CD4-positive, alpha-beta T cell (primary cell): ENCODE measurements around the gene DNAJC13. TPM values are rescaled to one million over a fixed set of nuclear protein-coding genes. Genes with fewer than 3 reads are reported as not detected.

Experiments used
- ATAC-seq: fragments of 200-7000 bp; cut with Tn5 transposase; one replicate; pipeline ENCODE4 v1.10.0; 2022; ENCODE audit warnings: mild to moderate bottlenecking; ENCODE audit not compliant: poor library complexity
- CTCF ChIA-PET: fragments of 350-600 bp; sonication (Branson Sonifier 250); formaldehyde crosslinking; loops from one replicate; lab custom pipeline; 2021; ENCODE audit warnings: antibody characterized with exemption, inconsistent platforms; lab: Charles Lee
- POLR2A ChIA-PET: fragments of 350-600 bp; sonication (Branson Sonifier 250); formaldehyde crosslinking; loops from one replicate; lab custom pipeline; 2021; ENCODE audit warnings: antibody characterized with exemption, inconsistent platforms; lab: Charles Lee
- DNase-seq, 14 experiments: peaks; one replicate each; pipeline ENCODE4 v3.0.0-alpha.2; 2013 to 2020; ENCODE audit warnings: mixed read lengths in 2 of 14
- H3K27ac ChIP-seq, 2 donors: one replicate each; pipeline versions ENCODE4 v1.5.1 to v1.7.0; 2013; ENCODE audit warnings: low read length in 2 of 2, low read depth in 1 of 2, mild to moderate bottlenecking in 1 of 2
- H3K27me3 ChIP-seq, 2 experiments: 1 replicate in 1 of 2; 2 replicates in 1 of 2; pipeline versions ENCODE4 v1.6.1 to v1.7.0; 2013; ENCODE audit warnings: low read length in 2 of 2, control low read depth in 1 of 2, mild to moderate bottlenecking in 1 of 2, moderate library complexity in 1 of 2; ENCODE audit not compliant: insufficient read depth in 2 of 2, control insufficient read depth in 1 of 2
- H3K36me3 ChIP-seq: one replicate; pipeline ENCODE4 v1.6.1; 2013; ENCODE audit warnings: low read length, control low read depth; ENCODE audit not compliant: insufficient read depth
- H3K4me1 ChIP-seq: one replicate; pipeline ENCODE4 v1.6.1; 2013; ENCODE audit warnings: low read length, control low read depth; ENCODE audit not compliant: insufficient read depth
- H3K4me3 ChIP-seq: one replicate; pipeline ENCODE4 v1.5.1; 2013; ENCODE audit warnings: mild to moderate bottlenecking, low read length, moderate library complexity
- H3K9me3 ChIP-seq, 2 experiments: 1 replicate in 1 of 2; 2 replicates in 1 of 2; pipeline versions ENCODE4 v1.6.1 to v1.7.0; 2013; ENCODE audit warnings: low read length in 2 of 2, mild to moderate bottlenecking in 2 of 2, control low read depth in 1 of 2, moderate library complexity in 1 of 2; ENCODE audit not compliant: control insufficient read depth in 1 of 2, insufficient read depth in 1 of 2
- H3K27ac Mint-ChIP-seq: one replicate; pipeline ENCODE4 v1.8.0; 2020; ENCODE audit warnings: mixed read lengths
- H3K27me3 Mint-ChIP-seq: one replicate; pipeline ENCODE4 v1.8.0; 2021; ENCODE audit warnings: mixed read lengths
- H3K36me3 Mint-ChIP-seq: one replicate; pipeline ENCODE4 v1.8.0; 2021; ENCODE audit warnings: low read depth, mixed read lengths
- H3K4me1 Mint-ChIP-seq: one replicate; pipeline ENCODE4 v1.8.0; 2021; ENCODE audit warnings: low read depth, mixed read lengths
- H3K4me3 Mint-ChIP-seq: one replicate; pipeline ENCODE4 v1.8.0; 2020; ENCODE audit warnings: mild to moderate bottlenecking, mixed read lengths
- H3K9me3 Mint-ChIP-seq: one replicate; pipeline ENCODE4 v1.8.0; 2020; ENCODE audit warnings: mixed read lengths
- intact Hi-C, 2 experiments: fragments of 100-400 bp; cut with DNase I in 1 of 2; cut with micrococcal nuclease in 1 of 2; formaldehyde crosslinking; loops; one replicate each; pipeline versions ENCODE4 v1.15.1 to v1.9.0; 2023 to 2025; cut with DNase I, micrococcal nuclease
- total RNA-seq, 174 experiments: library from RNA in 2 of 174; stranded (reverse) in 2 of 174; gene quantifications; one replicate each; pipeline ENCODE4 v1.2.3 and lab custom pipeline; 2021 to 2026
- TF ChIP-seq, protein P1 (sequence below): fragments of 200-600 bp; IDR thresholded peaks from one replicate; pipeline ENCODE4 v1.8.0; 2022; ENCODE audit warnings: antibody characterized with exemption, mild to moderate bottlenecking

The DNAJC13 gene
- total RNA-seq, 2 experiments from 2014 or later = 13.5 to 14.3 TPM

DNA sequence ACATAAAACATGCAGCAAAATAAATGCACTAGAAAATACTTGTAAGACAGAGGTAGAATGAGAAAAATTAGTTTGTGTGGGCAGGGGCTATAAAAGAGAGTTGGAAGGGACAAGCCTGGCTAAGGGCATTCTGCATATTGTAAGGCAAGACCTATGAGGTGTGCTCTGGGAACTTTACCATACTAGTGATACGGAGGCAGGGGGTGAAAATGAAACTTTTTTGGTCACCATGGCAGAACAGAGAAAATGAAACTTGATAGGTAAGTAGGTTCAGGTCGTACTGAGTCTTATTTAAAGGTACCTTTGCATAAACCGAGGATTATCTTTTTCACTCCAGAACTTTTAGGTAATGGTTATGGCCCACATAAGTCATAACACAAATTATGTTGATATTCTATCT lies 105.1 kb downstream of the DNAJC13 start:
- TF ChIP-seq, protein P1, sequence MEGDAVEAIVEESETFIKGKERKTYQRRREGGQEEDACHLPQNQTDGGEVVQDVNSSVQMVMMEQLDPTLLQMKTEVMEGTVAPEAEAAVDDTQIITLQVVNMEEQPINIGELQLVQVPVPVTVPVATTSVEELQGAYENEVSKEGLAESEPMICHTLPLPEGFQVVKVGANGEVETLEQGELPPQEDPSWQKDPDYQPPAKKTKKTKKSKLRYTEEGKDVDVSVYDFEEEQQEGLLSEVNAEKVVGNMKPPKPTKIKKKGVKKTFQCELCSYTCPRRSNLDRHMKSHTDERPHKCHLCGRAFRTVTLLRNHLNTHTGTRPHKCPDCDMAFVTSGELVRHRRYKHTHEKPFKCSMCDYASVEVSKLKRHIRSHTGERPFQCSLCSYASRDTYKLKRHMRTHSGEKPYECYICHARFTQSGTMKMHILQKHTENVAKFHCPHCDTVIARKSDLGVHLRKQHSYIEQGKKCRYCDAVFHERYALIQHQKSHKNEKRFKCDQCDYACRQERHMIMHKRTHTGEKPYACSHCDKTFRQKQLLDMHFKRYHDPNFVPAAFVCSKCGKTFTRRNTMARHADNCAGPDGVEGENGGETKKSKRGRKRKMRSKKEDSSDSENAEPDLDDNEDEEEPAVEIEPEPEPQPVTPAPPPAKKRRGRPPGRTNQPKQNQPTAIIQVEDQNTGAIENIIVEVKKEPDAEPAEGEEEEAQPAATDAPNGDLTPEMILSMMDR = no peak
- H3K27ac ChIP-seq = no peak overlapping the region
- no peak overlapping the region for H3K4me3 ChIP-seq
- H3K9me3 ChIP-seq = no peaks in the 10 kb centered on the region
- intact Hi-C loops = no loop called here
- H3K4me1 Mint-ChIP-seq = no peaks in the 10 kb centered on the region
- H3K4me1 ChIP-seq = no peaks in the 10 kb centered on the region
- H3K4me3 Mint-ChIP-seq = no peak overlapping the region
- POLR2A ChIA-PET = no interaction called here
- no peaks in the 10 kb centered on the region for H3K9me3 Mint-ChIP-seq
- peaks cover 90% of the 10 kb centered on the region for H3K36me3 Mint-ChIP-seq
- H3K27me3 ChIP-seq = no peaks in the 10 kb centered on the region
- peaks cover 81% of the 10 kb centered on the region for H3K36me3 ChIP-seq
- CTCF ChIA-PET = no interaction called here
- no peaks in the 10 kb centered on the region for H3K27me3 Mint-ChIP-seq
- DNase-seq = no peak
- ATAC-seq = no peak
- H3K27ac Mint-ChIP-seq = no peak overlapping the region

DNA sequence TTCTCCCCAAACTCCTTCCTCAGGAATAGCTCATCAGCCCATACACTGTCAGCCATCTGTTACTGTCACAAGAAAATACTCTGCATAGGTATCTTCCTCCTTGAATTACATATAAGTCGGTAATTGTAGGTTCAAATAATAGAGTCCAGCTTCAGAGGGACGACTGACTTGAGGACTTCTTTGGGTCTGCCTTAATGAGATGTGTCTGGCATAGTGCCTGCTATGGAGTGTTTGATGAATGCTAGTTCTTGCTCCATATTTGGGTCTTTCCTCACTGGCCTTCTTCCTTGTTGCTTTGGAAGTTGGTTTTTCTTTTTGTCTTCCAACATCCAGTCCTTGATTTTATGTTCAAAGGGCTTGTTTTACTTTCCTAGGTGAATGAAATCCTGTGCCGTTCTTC lies 113.3 kb downstream of the DNAJC13 start:
- DNase-seq (no peak), ATAC-seq (no peak)
- H3K27ac Mint-ChIP-seq = no peak overlapping the region
- POLR2A ChIA-PET = no interaction called here
- CTCF ChIA-PET = no interaction called here
- H3K4me3 Mint-ChIP-seq = no peak overlapping the region
- Histone ChIP-seq H3K9me3 (no peaks in the 10 kb centered on the region), H3K4me3 (no peak overlapping the region), H3K27ac (no peak overlapping the region), H3K27me3 (no peaks in the 10 kb centered on the region), H3K4me1 (no peaks in the 10 kb centered on the region), H3K36me3 (peaks cover 71% of the 10 kb centered on the region)
- H3K36me3 Mint-ChIP-seq = peaks cover 92% of the 10 kb centered on the region
- H3K9me3 Mint-ChIP-seq = no peaks in the 10 kb centered on the region
- intact Hi-C loops = no loop called here
- TF ChIP-seq, protein P1 = no peak
- no peaks in the 10 kb centered on the region for H3K4me1 Mint-ChIP-seq
- H3K27me3 Mint-ChIP-seq = no peaks in the 10 kb centered on the region

DNA sequence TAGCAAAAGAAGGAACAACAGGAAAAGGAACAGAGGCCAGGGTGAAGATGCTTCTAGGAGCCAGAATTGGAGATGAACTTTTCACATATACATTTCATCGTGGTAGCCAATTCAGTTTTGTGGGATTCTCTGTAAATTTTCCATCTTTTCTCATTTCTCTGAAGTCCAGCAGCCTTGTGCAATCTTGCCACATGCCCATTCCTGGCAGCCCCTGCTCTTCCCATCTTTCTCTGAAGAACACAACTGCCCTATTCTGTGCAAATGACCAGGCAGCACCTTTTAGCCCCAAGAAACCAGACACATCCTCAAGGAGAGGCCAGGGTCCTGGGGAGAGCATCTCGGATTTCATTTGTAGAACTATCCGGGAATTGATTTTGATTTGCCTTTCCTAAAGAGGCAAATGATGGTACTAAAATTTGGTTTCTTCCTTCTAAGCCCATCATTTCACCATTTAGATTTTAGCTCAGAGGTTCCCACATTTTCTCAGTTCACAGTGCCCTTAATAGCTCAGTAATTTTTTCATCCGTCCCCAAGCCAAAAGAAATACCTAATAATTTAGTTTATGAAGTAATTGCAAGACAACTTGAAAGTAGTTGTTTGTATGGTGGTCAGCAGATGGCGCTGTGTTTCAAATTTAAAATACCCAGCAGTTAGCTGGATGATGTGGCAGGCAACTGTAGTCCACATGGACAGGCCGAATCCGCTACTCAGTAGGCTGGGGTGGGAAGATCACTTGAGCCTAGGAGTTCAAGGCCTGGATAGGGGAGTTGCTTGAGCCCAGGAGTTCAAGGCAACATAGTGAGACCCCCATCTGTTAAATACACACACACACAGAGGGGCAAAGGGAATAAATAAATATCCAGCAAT lies 118.5 kb downstream of the DNAJC13 start:
- Histone ChIP-seq H3K4me3 (no peak overlapping the region), H3K9me3 (no peaks in the 10 kb centered on the region), H3K27me3 (no peaks in the 10 kb centered on the region), H3K27ac (no peak overlapping the region), H3K4me1 (no peaks in the 10 kb centered on the region), H3K36me3 (peaks cover 70% of the 10 kb centered on the region)
- Mint-ChIP-seq H3K27ac (no peak overlapping the region), H3K4me1 (no peaks in the 10 kb centered on the region), H3K4me3 (no peak overlapping the region), H3K27me3 (no peaks in the 10 kb centered on the region), H3K9me3 (no peaks in the 10 kb centered on the region), H3K36me3 (peaks cover 82% of the 10 kb centered on the region)
- ChIA-PET POLR2A (no interaction called here), CTCF (interaction anchor here (0.8 to 1.7 kb wide), 11 partner anchors 9 to 106 kb away, joined by 3 to 11 read pairs (median 4); no protein-coding TSS in a partner anchor)
- intact Hi-C loops = loop anchor here (1.0 to 2.0 kb wide), 2 partner anchors 106 to 107 kb away; no protein-coding TSS in a partner anchor
- TF ChIP-seq, protein P1 = peak; percentile 84
- ATAC-seq (peak; percentile 49), DNase-seq (peak; percentile 1 to 72 (median 34))
